Right cardiac atrium (tissue), 5 donors: ENCODE measurements around the gene CORT. TPM values are rescaled to one million over a fixed set of nuclear protein-coding genes. Genes with fewer than 3 reads are reported as not detected.

Experiments
- ATAC-seq, 2 donors: fragments of 200-7000 bp; cut with Tn5 transposase; one replicate each; pipeline versions ENCODE4 v1.8.0 to v1.9.1; 2020; ENCODE audit warnings: moderate library complexity in 2 of 2, mild to moderate bottlenecking in 1 of 2
- DNase-seq, 3 donors: peaks; one replicate each; pipeline ENCODE4 v3.0.0-alpha.2; 2020
- H3K27ac ChIP-seq: one replicate; pipeline ENCODE4 v1.5.1; 2013; ENCODE audit warnings: mild to moderate bottlenecking, low read length, control low read depth, moderate library complexity
- H3K27me3 ChIP-seq: one replicate; pipeline ENCODE4 v1.6.1; 2013; ENCODE audit not compliant: control insufficient read depth, insufficient read depth
- H3K4me1 ChIP-seq: one replicate; pipeline ENCODE4 v1.6.1; 2013; ENCODE audit warnings: low read length; ENCODE audit not compliant: control insufficient read depth, insufficient read depth
- H3K4me3 ChIP-seq: one replicate; pipeline ENCODE4 v1.5.1; 2013; ENCODE audit warnings: low read length, control low read depth
- H3K9me3 ChIP-seq: one replicate; pipeline ENCODE4 v1.6.1; 2013; ENCODE audit warnings: low read length; ENCODE audit not compliant: control insufficient read depth
- WGBS: extraction: QIAGEN DNeasy Blood & Tissue Kit; methylation state at CpG from one replicate; pipeline ENCODE4 v1.1.7; 2013; 5-methylcytosine and 5-hydroxymethylcytosine counted together
- intact Hi-C, 4 donors: fragments of 100-400 bp; cut with DNase I; formaldehyde crosslinking; loops; one replicate each; pipeline versions ENCODE4 v1.11.0 to v1.14.0; 2022 to 2023
- polyA plus RNA-seq: library from polyadenylated mRNA; stranded (reverse); fragments of 200-250 nt; gene quantifications from one replicate; pipeline ENCODE4 v1.2.3, GENCODE V29; 2013
- total RNA-seq, 4 donors: library from RNA; stranded (reverse); fragmentation: NEBNext Ultra II Directional; extraction: Animal tissue kit (Norgen Biotek cat#: 25700); gene quantifications; one replicate each; pipeline ENCODE4 v1.2.1, GENCODE V29; 2021
- donor health status: healthy with polysubstance abuse.
- donor health status: DM: no; HTN: yes; CAD: no.
- donor health status: DM: no; HTN: no; CAD: no.
- donor health status: DM: no; HTN: yes; CAD: no; lungs with severe emphysema.
- donor health status: DM: yes; HTN: yes; CAD: no.

CORT gene
- total and polyA plus RNA-seq, 5 donors, result 0.16 to 0.35 TPM; not detected in 3

DNA sequence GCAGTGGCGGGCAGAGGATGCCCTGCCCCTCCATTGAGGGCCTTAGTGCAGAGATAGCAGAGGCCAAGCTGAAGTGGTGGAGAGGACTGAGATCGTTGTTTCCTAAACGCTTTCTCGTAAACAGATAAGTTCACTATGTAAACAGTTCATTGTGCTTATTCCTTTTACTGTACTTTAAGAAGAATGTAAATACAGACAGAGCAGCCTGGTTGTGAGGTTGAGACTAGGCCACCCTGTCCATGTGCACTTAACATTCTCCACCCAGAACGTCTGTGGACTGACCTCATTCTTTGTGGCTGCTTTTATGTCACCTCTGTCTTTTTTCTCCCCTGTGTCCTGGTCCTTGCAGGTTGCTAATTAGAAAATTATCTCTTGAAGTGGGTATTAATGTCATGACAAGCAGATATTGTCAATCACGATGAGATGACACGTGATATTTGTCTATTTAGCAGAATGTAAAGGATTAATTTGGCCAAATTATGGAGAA, 11.1 kb upstream of the CORT start:
- Histone ChIP-seq H3K4me3 (no peak overlapping the region), H3K27me3 (no peaks in the 10 kb centered on the region), H3K4me1 (no peaks in the 10 kb centered on the region), H3K27ac (no peak overlapping the region), H3K9me3 (no peaks in the 10 kb centered on the region)
- DNase-seq (no peak), ATAC-seq (no peak)
- intact Hi-C loops, result loop anchor here in 1 of 4 donors (10.0 kb wide), 1 partner anchor 56 kb away; no protein-coding TSS in a partner anchor
- WGBS, result 63% methylated on average over 7 of the region's 7 CpGs

- intact Hi-C loops, result no loop called here
- DNase-seq (no peak), ATAC-seq (no peak)
- Histone ChIP-seq H3K4me3 (no peak overlapping the region), H3K9me3 (no peaks in the 10 kb centered on the region), H3K4me1 (no peaks in the 10 kb centered on the region), H3K27me3 (no peaks in the 10 kb centered on the region), H3K27ac (no peak overlapping the region)
- WGBS, result 97% methylated on average over 2 of the region's 2 CpGs
Observed at GRCh38 chr1:10440305-10440704, 9.5 kb upstream of the CORT start.

- DNase-seq (no peak), ATAC-seq (no peak)
- Histone ChIP-seq H3K9me3 (no peaks in the 10 kb centered on the region), H3K27me3 (no peaks in the 10 kb centered on the region), H3K4me3 (no peak overlapping the region), H3K4me1 (no peaks in the 10 kb centered on the region), H3K27ac (no peak overlapping the region)
- intact Hi-C loops, result no loop called here
- 91% methylated on average over 5 of the region's 5 CpGs for WGBS
Observed at GRCh38 chr1:10440794-10441193, 9.0 kb upstream of the CORT start.

GRCh38 chr1:10444248-10444647, 5.6 kb upstream of the CORT start:
- WGBS, result 93% methylated on average over 6 of the region's 6 CpGs
- DNase-seq, result no peak
- intact Hi-C loops, result no loop called here

GRCh38 chr1:10444795-10445397, 4.9 kb upstream of the CORT start:
- Histone ChIP-seq H3K27ac (no peak overlapping the region), H3K9me3 (no peaks in the 10 kb centered on the region), H3K4me1 (no peaks in the 10 kb centered on the region), H3K27me3 (no peaks in the 10 kb centered on the region), H3K4me3 (no peak overlapping the region)
- no peak for ATAC-seq
- 94% methylated on average over 7 of the region's 7 CpGs for WGBS
- intact Hi-C loops, result no loop called here
- DNase-seq, result no peak

More at GRCh38 chr1:10444248-10444647, 5.6 kb upstream of the CORT start:
- no peaks in the 10 kb centered on the region for H3K4me1 ChIP-seq
- no peaks in the 10 kb centered on the region for H3K9me3 ChIP-seq
- no peak overlapping the region for H3K27ac ChIP-seq
- ATAC-seq, result no peak
- no peak overlapping the region for H3K4me3 ChIP-seq
- no peaks in the 10 kb centered on the region for H3K27me3 ChIP-seq

DNA sequence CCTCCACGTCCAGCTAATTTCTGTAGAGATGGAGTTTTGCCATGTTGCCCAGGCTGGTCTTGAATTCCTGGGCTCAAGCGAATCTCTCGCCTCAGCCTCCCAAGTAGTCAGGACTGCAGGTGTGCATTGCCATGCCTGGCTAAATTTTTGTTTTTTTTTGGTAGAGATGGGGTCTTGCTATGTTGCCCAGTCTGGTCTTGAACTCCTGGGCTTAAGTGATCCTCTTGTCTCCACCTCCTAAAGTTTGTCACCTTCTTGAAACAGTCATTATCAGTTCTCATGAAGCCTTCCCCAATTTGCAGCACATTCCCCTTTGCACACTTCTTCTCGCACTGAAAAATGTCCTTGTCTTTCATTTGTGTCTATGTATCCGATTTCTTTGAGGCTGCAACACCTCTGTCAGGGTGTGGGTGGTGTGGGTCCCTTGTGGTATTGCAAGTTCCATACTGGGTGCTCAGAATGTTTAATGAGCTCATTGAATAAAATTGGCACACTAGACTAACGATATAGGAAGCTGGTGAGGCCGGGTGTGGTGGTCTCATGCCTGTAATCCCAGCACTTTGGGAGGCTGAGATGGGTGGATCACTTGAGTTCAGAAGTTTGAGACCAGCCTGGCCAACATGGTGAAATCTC, 2.9 kb upstream of the CORT start:
- Histone ChIP-seq H3K4me3 (no peak overlapping the region), H3K4me1 (no peaks in the 10 kb centered on the region), H3K9me3 (no peaks in the 10 kb centered on the region), H3K27ac (no peak overlapping the region), H3K27me3 (no peaks in the 10 kb centered on the region)
- intact Hi-C loops, result no loop called here
- no peak for ATAC-seq
- DNase-seq, result no peak
- 96% methylated on average over 7 of the region's 7 CpGs for WGBS

GRCh38 chr1:10450156-10450814, 454 bp downstream of the CORT start:
- no peaks in the 10 kb centered on the region for H3K9me3 ChIP-seq
- DNase-seq, result no peak
- ATAC-seq, result peak; percentile 13 to 33

DNA sequence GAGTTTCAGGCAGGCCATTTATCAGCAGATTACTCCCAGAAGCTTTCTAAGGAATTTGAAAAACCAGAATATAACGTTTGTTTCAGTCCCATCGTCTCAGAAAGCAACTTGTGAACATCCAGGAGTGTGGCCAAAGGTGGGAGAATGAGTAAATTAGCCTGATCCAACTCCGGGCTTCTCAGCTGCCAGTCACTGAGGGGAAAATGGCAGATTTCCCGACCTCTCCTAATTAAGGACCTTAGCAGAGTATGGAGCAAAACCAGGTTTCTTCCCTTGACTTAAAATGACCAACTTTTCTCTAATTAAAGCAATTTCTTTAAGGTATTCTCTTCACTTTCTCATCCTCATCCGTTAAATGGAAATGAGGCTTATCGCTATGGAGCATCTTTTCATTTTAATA, 1.0 kb downstream of the CORT start:
- Histone ChIP-seq H3K4me3 (no peak overlapping the region), H3K9me3 (no peaks in the 10 kb centered on the region), H3K27me3 (no peaks in the 10 kb centered on the region), H3K27ac (no peak overlapping the region), H3K4me1 (no peaks in the 10 kb centered on the region)
- 35% methylated on average over 6 of the region's 6 CpGs for WGBS
- DNase-seq (no peak), ATAC-seq (no peak)
- intact Hi-C loops, result no loop called here

More at GRCh38 chr1:10450156-10450814, 454 bp downstream of the CORT start:
- WGBS, result 79% methylated on average over 21 of the region's 21 CpGs
- H3K4me3 ChIP-seq, result no peak overlapping the region
- no peaks in the 10 kb centered on the region for H3K27me3 ChIP-seq
- H3K27ac ChIP-seq, result no peak overlapping the region
- intact Hi-C loops, result no loop called here
- H3K4me1 ChIP-seq, result no peaks in the 10 kb centered on the region

DNA sequence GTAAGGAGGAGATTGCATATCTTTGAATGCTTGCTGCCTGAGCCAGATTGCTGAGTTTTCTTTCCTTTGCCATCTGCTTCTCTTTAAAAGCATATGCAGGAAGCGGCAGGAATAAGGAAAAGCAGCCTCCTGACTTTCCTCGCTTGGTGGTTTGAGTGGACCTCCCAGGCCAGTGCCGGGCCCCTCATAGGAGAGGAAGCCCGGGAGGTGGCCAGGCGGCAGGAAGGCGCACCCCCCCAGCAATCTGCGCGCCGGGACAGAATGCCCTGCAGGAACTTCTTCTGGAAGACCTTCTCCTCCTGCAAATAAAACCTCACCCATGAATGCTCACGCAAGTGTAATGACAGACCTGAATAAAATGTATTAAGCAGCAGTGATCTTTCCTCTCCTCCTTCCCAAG, 1.5 kb downstream of the CORT start:
- peak; percentile 36 to 64 for ATAC-seq
- Histone ChIP-seq H3K9me3 (no peaks in the 10 kb centered on the region), H3K27ac (no peak overlapping the region), H3K27me3 (no peaks in the 10 kb centered on the region), H3K4me3 (no peak overlapping the region), H3K4me1 (no peaks in the 10 kb centered on the region)
- WGBS, result 14% methylated on average over 10 of the region's 10 CpGs
- intact Hi-C loops, result no loop called here
- no peak for DNase-seq

- no peak overlapping the region for H3K27ac ChIP-seq
- DNase-seq, result no peak
- no peak overlapping the region for H3K4me3 ChIP-seq
- intact Hi-C loops, result no loop called here
- H3K9me3 ChIP-seq, result no peaks in the 10 kb centered on the region
- WGBS, result 80% methylated on average over 5 of the region's 5 CpGs
- H3K4me1 ChIP-seq, result peaks cover 3% of the 10 kb centered on the region
- H3K27me3 ChIP-seq, result no peaks in the 10 kb centered on the region
- ATAC-seq, result no peak
Observed at GRCh38 chr1:10456048-10456447, 6.2 kb downstream of the CORT start.

- Histone ChIP-seq H3K27ac (no peak overlapping the region), H3K9me3 (no peaks in the 10 kb centered on the region), H3K27me3 (no peaks in the 10 kb centered on the region), H3K4me3 (no peak overlapping the region), H3K4me1 (peaks cover 3% of the 10 kb centered on the region)
- intact Hi-C loops, result no loop called here
- ATAC-seq (peak in 1 of 2 donors; percentile 21), DNase-seq (no peak)
- WGBS, result 63% methylated on average over 7 of the region's 7 CpGs
Observed at GRCh38 chr1:10456661-10457060, 6.8 kb downstream of the CORT start.
